Measurements from ENCODE around the gene HDAC11.

Gene HDAC11

GRCh38 chr3:13530241-13531009 lies 50.3 kb downstream of the HDAC11 start:
- Histone ChIP-seq H3K9me3 (ENCODE audit: low read depth, low read length) (no peaks in the 10 kb centered on the region), H3K27ac (no peak overlapping the region), H3K4me3 (no peak overlapping the region), H3K9ac (ENCODE audit: insufficient read length) (no peak overlapping the region), H3K36me3 (ENCODE audit: insufficient read depth, low read length) (no peaks in the 10 kb centered on the region)
- TF ChIP-seq EZH2 (IDR thresholded peaks at IDR 0.05) (no peak), POLR2AphosphoS5 (IDR thresholded peaks at IDR 0.05; ENCODE audit: borderline replicate concordance, low read depth, low read length) (no peak), FOXP2 (optimal IDR thresholded peaks at IDR 0.05; ENCODE audit: control extremely low read depth, extremely low read length, insufficient read depth) (no peak)
- DNase-seq (ENCODE audit: low read depth, low spot score) = no peak

GRCh38 chr3:13532085-13532484 lies 52.0 kb downstream of the HDAC11 start:
- DNase-seq (ENCODE audit: low read depth, low spot score) = no peak
- TF ChIP-seq FOXP2 (optimal IDR thresholded peaks at IDR 0.05; ENCODE audit: control extremely low read depth, extremely low read length, insufficient read depth) (no peak), POLR2AphosphoS5 (IDR thresholded peaks at IDR 0.05; ENCODE audit: borderline replicate concordance, low read depth, low read length) (no peak)
- H3K9me3 ChIP-seq (ENCODE audit: low read depth, low read length) = no peaks in the 10 kb centered on the region
- H3K4me3 ChIP-seq = no peak overlapping the region
- H3K9ac ChIP-seq (ENCODE audit: insufficient read length) = no peak overlapping the region
- no peaks in the 10 kb centered on the region for H3K36me3 ChIP-seq (ENCODE audit: insufficient read depth, low read length)
- H3K27ac ChIP-seq = no peak overlapping the region

GRCh38 chr3:13532631-13533030 lies 52.5 kb downstream of the HDAC11 start:
- no peaks in the 10 kb centered on the region for H3K36me3 ChIP-seq (ENCODE audit: insufficient read depth, low read length)
- DNase-seq (ENCODE audit: low read depth, low spot score) = no peak
- no peak overlapping the region for H3K4me3 ChIP-seq
- TF ChIP-seq FOXP2 (optimal IDR thresholded peaks at IDR 0.05; ENCODE audit: control extremely low read depth, extremely low read length, insufficient read depth) = no peak
- no peak for TF ChIP-seq POLR2AphosphoS5 (IDR thresholded peaks at IDR 0.05; ENCODE audit: borderline replicate concordance, low read depth, low read length)
- no peak for TF ChIP-seq EZH2 (IDR thresholded peaks at IDR 0.05)
- no peak overlapping the region for H3K27ac ChIP-seq
- no peaks in the 10 kb centered on the region for H3K9me3 ChIP-seq (ENCODE audit: low read depth, low read length)
- no peak overlapping the region for H3K9ac ChIP-seq (ENCODE audit: insufficient read length)

- Histone ChIP-seq H3K27ac (no peak overlapping the region), H3K36me3 (ENCODE audit: insufficient read depth, low read length) (no peaks in the 10 kb centered on the region), H3K4me3 (no peak overlapping the region), H3K9ac (ENCODE audit: insufficient read length) (no peak overlapping the region), H3K9me3 (ENCODE audit: low read depth, low read length) (no peaks in the 10 kb centered on the region)
- no peak for DNase-seq (ENCODE audit: low read depth, low spot score)
- TF ChIP-seq EZH2 (IDR thresholded peaks at IDR 0.05) (no peak), POLR2AphosphoS5 (IDR thresholded peaks at IDR 0.05; ENCODE audit: borderline replicate concordance, low read depth, low read length) (no peak), FOXP2 (optimal IDR thresholded peaks at IDR 0.05; ENCODE audit: control extremely low read depth, extremely low read length, insufficient read depth) (no peak)
Observed at GRCh38 chr3:13533885-13534301, 53.8 kb downstream of the HDAC11 start.

GRCh38 chr3:13535526-13535875 lies 55.4 kb downstream of the HDAC11 start:
- no peaks in the 10 kb centered on the region for H3K36me3 ChIP-seq (ENCODE audit: insufficient read depth, low read length)
- H3K9me3 ChIP-seq (ENCODE audit: low read depth, low read length) = no peaks in the 10 kb centered on the region
- TF ChIP-seq FOXP2 (optimal IDR thresholded peaks at IDR 0.05; ENCODE audit: control extremely low read depth, extremely low read length, insufficient read depth) (no peak), POLR2AphosphoS5 (IDR thresholded peaks at IDR 0.05; ENCODE audit: borderline replicate concordance, low read depth, low read length) (no peak), EZH2 (IDR thresholded peaks at IDR 0.05) (no peak)
- no peak overlapping the region for H3K27ac ChIP-seq
- no peak overlapping the region for H3K9ac ChIP-seq (ENCODE audit: insufficient read length)
- H3K4me3 ChIP-seq = no peak overlapping the region
- no peak for DNase-seq (ENCODE audit: low read depth, low spot score)

GRCh38 chr3:13535905-13536304 lies 55.8 kb downstream of the HDAC11 start:
- no peak for DNase-seq (ENCODE audit: low read depth, low spot score)
- Histone ChIP-seq H3K9me3 (ENCODE audit: low read depth, low read length) (no peaks in the 10 kb centered on the region), H3K4me3 (no peak overlapping the region), H3K27ac (no peak overlapping the region), H3K9ac (ENCODE audit: insufficient read length) (no peak overlapping the region), H3K36me3 (ENCODE audit: insufficient read depth, low read length) (no peaks in the 10 kb centered on the region)
- TF ChIP-seq POLR2AphosphoS5 (IDR thresholded peaks at IDR 0.05; ENCODE audit: borderline replicate concordance, low read depth, low read length) (no peak), EZH2 (IDR thresholded peaks at IDR 0.05) (no peak), FOXP2 (optimal IDR thresholded peaks at IDR 0.05; ENCODE audit: control extremely low read depth, extremely low read length, insufficient read depth) (no peak)

- Histone ChIP-seq H3K27ac (no peak overlapping the region), H3K4me3 (no peak overlapping the region), H3K36me3 (ENCODE audit: insufficient read depth, low read length) (no peaks in the 10 kb centered on the region), H3K9ac (ENCODE audit: insufficient read length) (no peak overlapping the region), H3K9me3 (ENCODE audit: low read depth, low read length) (no peaks in the 10 kb centered on the region)
- TF ChIP-seq EZH2 (IDR thresholded peaks at IDR 0.05) = no peak
- TF ChIP-seq POLR2AphosphoS5 (IDR thresholded peaks at IDR 0.05; ENCODE audit: borderline replicate concordance, low read depth, low read length) = no peak
- TF ChIP-seq FOXP2 (optimal IDR thresholded peaks at IDR 0.05; ENCODE audit: control extremely low read depth, extremely low read length, insufficient read depth) = no peak
- no peak for DNase-seq (ENCODE audit: low read depth, low spot score)
Observed at GRCh38 chr3:13536432-13536831, 56.3 kb downstream of the HDAC11 start.

- TF ChIP-seq FOXP2 (optimal IDR thresholded peaks at IDR 0.05; ENCODE audit: control extremely low read depth, extremely low read length, insufficient read depth) = no peak
- no peak for TF ChIP-seq POLR2AphosphoS5 (IDR thresholded peaks at IDR 0.05; ENCODE audit: borderline replicate concordance, low read depth, low read length)
- no peak for TF ChIP-seq EZH2 (IDR thresholded peaks at IDR 0.05)
- Histone ChIP-seq H3K36me3 (ENCODE audit: insufficient read depth, low read length) (no peaks in the 10 kb centered on the region), H3K27ac (no peak overlapping the region), H3K4me3 (no peak overlapping the region), H3K9ac (ENCODE audit: insufficient read length) (no peak overlapping the region), H3K9me3 (ENCODE audit: low read depth, low read length) (no peaks in the 10 kb centered on the region)
- DNase-seq (ENCODE audit: low read depth, low spot score) = no peak
Observed at GRCh38 chr3:13536832-13537231, 56.7 kb downstream of the HDAC11 start.
